ENCODE results near the gene RNF214. TPM values are rescaled to one million over a fixed set of nuclear protein-coding genes. Genes with fewer than 3 reads are reported as not detected.

Gene RNF214
- total and polyA plus RNA-seq, 2 of the 13 experiments (the other 11 are each of a cell fraction or from before 2014, with no cell fraction given) = 10.7 to 12.6 TPM

GRCh38 chr11:117248341-117248740, 15.9 kb downstream of the RNF214 start:
- in situ Hi-C loops (cut with HindIII; ENCODE audit: extremely low pct_ligation_motif_present, low pct_unique_long_range_greater_than_20kb) = no loop called here
- 99% methylated on average over 4 of the region's 4 CpGs for WGBS (ENCODE audit: low lambda C conversion rate)
- Histone ChIP-seq H3K4me1 (ENCODE audit: insufficient read depth, low read length) (no peaks in the 10 kb centered on the region; the same call in 1 of the 2 replicates), H3K4me3 (replicated peaks in 1 of 3; ENCODE audit: insufficient read depth in 1 of 3, low read depth in 2 of 3, low read length in 3 of 3) (no peak overlapping the region), H3K9ac (ENCODE audit: insufficient read depth, low read depth, low read length) (no peak overlapping the region), H4K20me1 (ENCODE audit: insufficient read depth, low read length) (no peaks in the 10 kb centered on the region), H3K36me3 (replicated peaks in 1 of 2; ENCODE audit: control insufficient read depth in 1 of 2, insufficient read depth in 2 of 2, low read length in 2 of 2) (peaks cover 5 to 29% of the 10 kb centered on the region in 2 experiments), H3K9me3 (ENCODE audit: low read length) (no peaks in the 10 kb centered on the region), H3K27me3 (ENCODE audit: control insufficient read depth in 1 of 2, insufficient read depth in 2 of 2, low read length in 2 of 2) (no peaks in the 10 kb centered on the region), H3K27ac (ENCODE audit: extremely low read length, insufficient read depth, low read length) (no peak overlapping the region), H3K4me2 (ENCODE audit: low read depth, low read length) (no peak overlapping the region), H2AFZ (ENCODE audit: low read length) (no peak overlapping the region), H3K79me2 (ENCODE audit: insufficient read depth, low read length) (no peaks in the 10 kb centered on the region)
- intact Hi-C loops (cut with micrococcal nuclease; ENCODE audit: unreplicated experiment) = no loop called here
- POLR2A ChIA-PET = no interaction called here
- no peak for FAIRE-seq
- CTCF ChIA-PET (ENCODE audit: low intra/inter-chr PET ratio, low total read pairs) = no interaction called here
- ATAC-seq = no peak
- BruUV-seq (replicated peaks) = no TSS peak
- DNase-seq (ENCODE audit: low spot score) = no peak
- TF ChIP-seq ZNF639 (CRISPR knock-in tag; conservative IDR thresholded peaks at IDR 0.05) (no peak), SALL1 (CRISPR knock-in tag; IDR thresholded peaks at IDR 0.05) (no peak), MAFF (IDR thresholded peaks at IDR 0.05; ENCODE audit: low read depth, low read length) (0 out of 2 replicates have a peak, but pooled peaks have one; percentile 6), CSRNP2 (CRISPR knock-in tag; conservative IDR thresholded peaks at IDR 0.05; ENCODE audit: low read depth) (no peak)

- POLR2A ChIA-PET = no interaction called here
- TF ChIP-seq CREB3 (CRISPR knock-in tag; IDR thresholded peaks at IDR 0.05) = no peak
- TF ChIP-seq ZNF24 (IDR thresholded peaks at IDR 0.05) = 0 out of 2 replicates have a peak, but pooled peaks have one; percentile 30
- TF ChIP-seq ZNF3 (CRISPR knock-in tag; IDR thresholded peaks at IDR 0.05) = no peak
- intact Hi-C loops (cut with micrococcal nuclease; ENCODE audit: unreplicated experiment) = no loop called here
- no peak overlapping the region for H3K9ac ChIP-seq (ENCODE audit: insufficient read depth, low read depth, low read length)
- H3K9me3 ChIP-seq (ENCODE audit: low read length) = no peaks in the 10 kb centered on the region
- H3K79me2 ChIP-seq (ENCODE audit: insufficient read depth, low read length) = no peaks in the 10 kb centered on the region
- H3K36me3 ChIP-seq (replicated peaks in 1 of 2; ENCODE audit: control insufficient read depth in 1 of 2, insufficient read depth in 2 of 2, low read length in 2 of 2) = peaks cover 6 to 22% of the 10 kb centered on the region in 2 experiments
- no peak for ATAC-seq
- H2AFZ ChIP-seq (ENCODE audit: low read length) = no peak overlapping the region
- in situ Hi-C loops (cut with HindIII; ENCODE audit: extremely low pct_ligation_motif_present, low pct_unique_long_range_greater_than_20kb) = no loop called here
- no peaks in the 10 kb centered on the region for H4K20me1 ChIP-seq (ENCODE audit: insufficient read depth, low read length)
- CTCF ChIA-PET (ENCODE audit: low intra/inter-chr PET ratio, low total read pairs) = no interaction called here
- DNase-seq (ENCODE audit: low spot score) = no peak
- H3K4me1 ChIP-seq (ENCODE audit: insufficient read depth, low read length) = no peaks in the 10 kb centered on the region; the same call in 1 of the 2 replicates
- no peak for FAIRE-seq
- no peak overlapping the region for H3K27ac ChIP-seq (ENCODE audit: extremely low read length, insufficient read depth, low read length)
- no peaks in the 10 kb centered on the region for H3K27me3 ChIP-seq (ENCODE audit: control insufficient read depth in 1 of 2, insufficient read depth in 2 of 2, low read length in 2 of 2)
- whole genome bisulfite sequencing (ENCODE audit: low lambda C conversion rate) = 95% methylated on average over 4 of the region's 4 CpGs
- no TSS peak for BruUV-seq (replicated peaks)
- no peak overlapping the region for H3K4me3 ChIP-seq (replicated peaks in 1 of 3; ENCODE audit: insufficient read depth in 1 of 3, low read depth in 2 of 3, low read length in 3 of 3)
- H3K4me2 ChIP-seq (ENCODE audit: low read depth, low read length) = no peak overlapping the region
Measured at GRCh38 chr11:117249571-117249970, 17.1 kb downstream of the RNF214 start.

Measured in HepG2 (cell line).